HUDEP-2 (cell line): ENCODE data around the gene MDFIC2.

ENCODE experiments used
- DNase-seq, 76 experiments: peaks; one replicate each; lab custom pipeline; 2025; ENCODE audit not compliant: unreplicated experiment in 76 of 76; lab: John Stamatoyannopoulos, UW

Gene MDFIC2

GRCh38 chr3:70185661-70186060 lies 126.8 kb downstream of the MDFIC2 start:
- no peak for DNase-seq

- no peak for DNase-seq
Observed at GRCh38 chr3:70183781-70184504, 128.5 kb downstream of the MDFIC2 start.

- DNase-seq = no peak
Observed at GRCh38 chr3:70182166-70182565, 130.3 kb downstream of the MDFIC2 start.

- DNase-seq = no peak
Observed at GRCh38 chr3:70180664-70181063, 131.8 kb downstream of the MDFIC2 start.

- no peak for DNase-seq
Observed at GRCh38 chr3:70179111-70179510, 133.3 kb downstream of the MDFIC2 start.

GRCh38 chr3:70177881-70178645 lies 134.4 kb downstream of the MDFIC2 start:
- DNase-seq = no peak

- no peak for DNase-seq
Observed at GRCh38 chr3:70176224-70176623, 136.2 kb downstream of the MDFIC2 start.

GRCh38 chr3:70156808-70157207 lies 155.6 kb downstream of the MDFIC2 start:
- no peak for DNase-seq

GRCh38 chr3:70150599-70150998 lies 161.8 kb downstream of the MDFIC2 start:
- no peak for DNase-seq

- no peak for DNase-seq
Observed at GRCh38 chr3:70149714-70150400, 162.6 kb downstream of the MDFIC2 start.
